DND-41 (cell line): ENCODE data around the gene TMEM61.
"Not testable (repeated sequence)": the region's sequence is repeated elsewhere in the genome, so short reads cannot be mapped to it uniquely, and the experiment has no call there.

Experiments
- ATAC-seq: fragments of 200-7000 bp; cut with Tn5 transposase; 3 replicates; pipeline ENCODE4 v1.9.1; 2021; ENCODE audit warnings: low read depth; ENCODE audit not compliant: insufficient read depth
- DNase-seq: peaks from one replicate; pipeline ENCODE4 v3.0.0-alpha.2; 2020
- H2AFZ ChIP-seq: 2 replicates; pipeline ENCODE4 v1.6.0; 2012; ENCODE audit warnings: low read depth, low read length
- H3K27ac ChIP-seq: 2 replicates; pipeline ENCODE4 v1.5.1; 2012; ENCODE audit warnings: low read length, inconsistent platforms
- H3K27me3 ChIP-seq: fragments of 200-600 bp; sonication (generic); 2 replicates; pipeline ENCODE4 v1.6.0; 2012; ENCODE audit warnings: low read length, mild to moderate bottlenecking, inconsistent platforms; ENCODE audit not compliant: insufficient read depth, poor library complexity
- H3K36me3 ChIP-seq: 2 replicates; pipeline ENCODE4 v1.5.1; 2012; ENCODE audit warnings: low read length, inconsistent platforms; ENCODE audit not compliant: insufficient read depth
- H3K4me1 ChIP-seq: 2 replicates; pipeline ENCODE4 v1.5.1; 2012; ENCODE audit warnings: mild to moderate bottlenecking, low read length; ENCODE audit not compliant: insufficient read depth
- H3K4me2 ChIP-seq: 2 replicates; pipeline ENCODE4 v1.6.0; 2012; ENCODE audit warnings: mild to moderate bottlenecking, moderate library complexity, low read length, inconsistent platforms; ENCODE audit not compliant: insufficient read depth
- H3K4me3 ChIP-seq, 2 experiments: fragments of 200-600 bp in 1 of 2; shearing (Covaris generic) in 1 of 2; 2 replicates each; pipeline ENCODE4 v1.5.1; 2012 to 2016; ENCODE audit warnings: inconsistent platforms in 2 of 2, low read length in 2 of 2, mild to moderate bottlenecking in 2 of 2, low read depth in 1 of 2, moderate library complexity in 1 of 2
- H3K79me2 ChIP-seq: 2 replicates; pipeline ENCODE4 v1.6.0; 2012; ENCODE audit warnings: low read length, inconsistent platforms; ENCODE audit not compliant: insufficient read depth
- H3K9ac ChIP-seq: 2 replicates; pipeline ENCODE4 v1.6.0; 2012; ENCODE audit warnings: low read depth, mild to moderate bottlenecking, inconsistent platforms, low read length, moderate library complexity
- H3K9me3 ChIP-seq: 2 replicates; pipeline ENCODE4 v1.5.1; 2012; ENCODE audit warnings: low read length, moderate library complexity, mild to moderate bottlenecking, inconsistent platforms; ENCODE audit not compliant: insufficient read depth, severe bottlenecking
- H4K20me1 ChIP-seq: 2 replicates; pipeline ENCODE4 v1.6.0; 2012; ENCODE audit warnings: low read length; ENCODE audit not compliant: insufficient read depth
- CTCF ChIP-seq: IDR thresholded peaks from 2 replicates; pipeline ENCODE4 v1.5.1; 2012; ENCODE audit warnings: borderline replicate concordance, low read length, moderate library complexity, mild to moderate bottlenecking; ENCODE audit not compliant: poor library complexity, severe bottlenecking; ENCODE audit errors: extremely low read depth
- EZH2 ChIP-seq: IDR thresholded peaks from 3 replicates; pipeline ENCODE4 v1.6.1; 2012; ENCODE audit warnings: borderline replicate concordance, low read depth, mild to moderate bottlenecking, moderate library complexity, low read length, inconsistent platforms; ENCODE audit not compliant: severe bottlenecking

Gene TMEM61

GRCh38 chr1:55015731-55016620 is 35.5 kb downstream of the TMEM61 start:
- Histone ChIP-seq H3K27ac (no peak overlapping the region), H3K9me3 (no peaks in the 10 kb centered on the region), H3K4me2 (no peak overlapping the region), H3K36me3 (no peaks in the 10 kb centered on the region), H3K9ac (no peak overlapping the region), H2AFZ (no peak overlapping the region), H3K4me3 (no peak overlapping the region), H3K79me2 (no peaks in the 10 kb centered on the region), H3K4me1 (no peaks in the 10 kb centered on the region), H4K20me1 (no peaks in the 10 kb centered on the region), H3K27me3 (peaks cover 22% of the 10 kb centered on the region)
- ATAC-seq (no peak), DNase-seq (no peak)
- no peak for TF ChIP-seq CTCF
- TF ChIP-seq EZH2, result no peak

GRCh38 chr1:55018395-55018794 is 38.0 kb downstream of the TMEM61 start:
- Histone ChIP-seq H3K4me2 (no peak overlapping the region), H3K27me3 (peaks cover 15% of the 10 kb centered on the region), H3K9me3 (no peaks in the 10 kb centered on the region), H3K36me3 (no peaks in the 10 kb centered on the region), H2AFZ (no peak overlapping the region), H4K20me1 (no peaks in the 10 kb centered on the region), H3K79me2 (no peaks in the 10 kb centered on the region), H3K27ac (no peak overlapping the region), H3K4me1 (no peaks in the 10 kb centered on the region), H3K9ac (no peak overlapping the region), H3K4me3 (no peak overlapping the region)
- DNase-seq (no peak), ATAC-seq (no peak)
- no peak for TF ChIP-seq CTCF
- no peak for TF ChIP-seq EZH2

GRCh38 chr1:55021942-55022546 is 41.6 kb downstream of the TMEM61 start:
- H3K9ac ChIP-seq, result no peak overlapping the region
- ATAC-seq (peak; percentile 99), DNase-seq (peak; percentile 72)
- H3K79me2 ChIP-seq, result no peaks in the 10 kb centered on the region
- TF ChIP-seq CTCF, result peak; percentile 90
- TF ChIP-seq EZH2, result no peak
- H3K4me2 ChIP-seq, result no peak overlapping the region
- no peaks in the 10 kb centered on the region for H4K20me1 ChIP-seq
- no peak overlapping the region for H2AFZ ChIP-seq
- no peaks in the 10 kb centered on the region for H3K4me1 ChIP-seq
- no peaks in the 10 kb centered on the region for H3K36me3 ChIP-seq
- H3K27me3 ChIP-seq, result no peaks in the 10 kb centered on the region
- no peak overlapping the region for H3K27ac ChIP-seq
- H3K9me3 ChIP-seq, result no peaks in the 10 kb centered on the region
- H3K4me3 ChIP-seq, result no peak overlapping the region

GRCh38 chr1:55024163-55024562 is 43.7 kb downstream of the TMEM61 start:
- H3K9me3 ChIP-seq, H2AFZ ChIP-seq, DNase-seq, H3K9ac ChIP-seq, ATAC-seq, H3K4me1 ChIP-seq, H4K20me1 ChIP-seq, H3K79me2 ChIP-seq, H3K27me3 ChIP-seq, H3K36me3 ChIP-seq, H3K4me2 ChIP-seq, H3K4me3 ChIP-seq, H3K27ac ChIP-seq: not testable (repeated sequence)

GRCh38 chr1:55026682-55027081 is 46.3 kb downstream of the TMEM61 start:
- H3K36me3 ChIP-seq, H3K4me3 ChIP-seq, DNase-seq, H3K9me3 ChIP-seq, H3K9ac ChIP-seq, H3K4me1 ChIP-seq, H3K27me3 ChIP-seq, H3K27ac ChIP-seq, H3K79me2 ChIP-seq, H2AFZ ChIP-seq, ATAC-seq, H3K4me2 ChIP-seq, H4K20me1 ChIP-seq: not testable (repeated sequence)
